Myometrial cell (primary cell): Measurements from ENCODE around the gene NELFB. TPM values are rescaled to one million over a fixed set of nuclear protein-coding genes. Genes with fewer than 3 reads are reported as not detected.

Experiments
- total RNA-seq: library from RNA; depleted of rRNA; stranded (reverse); fragments of >200 nt; gene quantifications from 2 replicates; pipeline ENCODE4 v1.2.3, GENCODE V29; 2015

Gene NELFB
- 55.5 and 60.5 TPM in 2 replicates for total RNA-seq

DNA sequence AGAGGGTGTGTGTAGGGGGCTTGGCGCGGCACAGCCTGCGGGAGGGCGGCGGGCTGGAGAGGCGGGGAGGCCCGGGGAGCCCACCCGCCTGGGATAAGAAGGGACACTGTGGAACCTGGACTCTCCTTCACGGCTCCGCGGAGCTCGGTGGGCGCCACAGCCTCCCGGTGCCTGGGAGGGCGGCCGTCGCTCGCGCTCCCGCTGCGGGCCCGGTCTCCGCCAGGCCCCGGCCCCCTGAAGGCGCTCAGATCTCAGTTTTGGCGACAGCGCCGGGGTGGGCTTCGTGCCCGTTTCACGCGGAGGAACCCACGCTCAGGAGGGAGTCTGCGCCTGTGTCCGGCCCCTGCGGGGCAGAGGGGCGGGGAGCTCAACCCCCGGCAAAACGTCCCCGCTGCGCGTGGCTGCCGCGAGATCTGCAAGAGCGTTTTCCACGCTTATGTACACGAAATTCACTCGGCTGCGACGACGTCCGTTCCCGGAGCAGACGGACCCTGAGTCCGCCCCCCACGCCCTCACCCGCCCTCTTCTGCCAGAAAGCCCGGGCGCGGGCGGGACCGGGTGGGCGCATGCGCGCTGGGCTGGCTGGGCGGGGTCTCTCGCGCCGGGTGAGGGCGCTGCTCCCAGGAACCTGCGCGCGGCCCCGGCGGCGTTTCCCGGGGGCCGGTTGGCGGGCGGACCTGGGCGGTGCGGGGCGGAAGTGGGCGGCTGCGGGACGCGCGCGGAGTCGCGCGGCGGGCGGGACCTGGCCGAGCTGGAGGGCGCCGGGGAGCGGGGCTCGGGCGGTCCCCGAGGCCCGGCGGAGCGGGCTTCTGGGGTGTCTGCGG lies at the start of gene NELFB:
TSS of gene NELFB (plus strand) at position 704 of the 824 bp plus-strand sequence.

DNA sequence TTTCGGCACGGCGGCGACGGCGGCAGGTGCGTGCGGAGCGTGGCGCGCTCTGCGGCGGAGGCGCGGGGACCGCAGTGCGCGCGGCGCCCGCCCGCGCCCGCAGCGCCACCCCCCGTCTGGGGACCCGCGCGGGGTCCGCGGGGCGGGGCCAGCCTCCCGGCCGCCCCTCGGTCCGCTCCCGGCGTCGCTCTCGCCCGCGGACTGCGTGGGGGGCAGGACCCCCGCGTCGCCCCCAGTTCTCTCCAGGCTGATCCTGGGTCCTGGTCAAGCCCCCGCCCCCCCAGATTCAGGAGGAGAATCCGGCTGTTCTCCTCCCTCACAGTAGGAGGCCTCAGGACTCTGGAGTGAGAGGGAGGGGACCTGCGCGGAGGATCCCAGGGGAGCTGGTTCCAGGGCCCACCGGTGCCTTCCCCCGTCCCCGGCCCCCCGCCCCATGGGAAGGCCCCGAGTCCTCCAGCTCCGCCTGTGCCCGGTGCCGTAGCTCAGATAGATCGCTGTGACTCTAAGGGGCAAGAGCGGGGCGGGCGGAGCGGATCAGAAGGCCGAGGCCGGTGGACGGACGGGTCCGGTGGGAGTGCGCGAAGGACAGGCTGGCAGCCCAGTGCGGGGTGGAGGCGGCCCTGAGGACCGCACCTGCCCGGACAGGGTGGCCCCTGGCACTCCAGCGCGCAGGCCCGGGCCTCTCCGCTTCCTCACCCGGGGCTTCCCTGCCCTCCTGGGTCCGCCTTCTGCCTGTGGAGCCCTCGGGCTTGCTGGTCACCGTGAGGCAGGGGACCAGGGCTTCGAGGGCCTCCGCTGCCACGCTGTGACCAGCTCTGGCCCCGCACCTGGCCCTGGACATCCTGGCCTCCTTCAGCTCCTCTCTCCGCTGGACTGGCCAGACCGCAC lies 32.7 kb upstream of the NELFB start, which contains the start of gene RNF208:
TSS of gene RNF208 (minus strand) at position 51 of the 888 bp plus-strand sequence. CDS start 1,028 bp downstream, outside the sequence.

DNA sequence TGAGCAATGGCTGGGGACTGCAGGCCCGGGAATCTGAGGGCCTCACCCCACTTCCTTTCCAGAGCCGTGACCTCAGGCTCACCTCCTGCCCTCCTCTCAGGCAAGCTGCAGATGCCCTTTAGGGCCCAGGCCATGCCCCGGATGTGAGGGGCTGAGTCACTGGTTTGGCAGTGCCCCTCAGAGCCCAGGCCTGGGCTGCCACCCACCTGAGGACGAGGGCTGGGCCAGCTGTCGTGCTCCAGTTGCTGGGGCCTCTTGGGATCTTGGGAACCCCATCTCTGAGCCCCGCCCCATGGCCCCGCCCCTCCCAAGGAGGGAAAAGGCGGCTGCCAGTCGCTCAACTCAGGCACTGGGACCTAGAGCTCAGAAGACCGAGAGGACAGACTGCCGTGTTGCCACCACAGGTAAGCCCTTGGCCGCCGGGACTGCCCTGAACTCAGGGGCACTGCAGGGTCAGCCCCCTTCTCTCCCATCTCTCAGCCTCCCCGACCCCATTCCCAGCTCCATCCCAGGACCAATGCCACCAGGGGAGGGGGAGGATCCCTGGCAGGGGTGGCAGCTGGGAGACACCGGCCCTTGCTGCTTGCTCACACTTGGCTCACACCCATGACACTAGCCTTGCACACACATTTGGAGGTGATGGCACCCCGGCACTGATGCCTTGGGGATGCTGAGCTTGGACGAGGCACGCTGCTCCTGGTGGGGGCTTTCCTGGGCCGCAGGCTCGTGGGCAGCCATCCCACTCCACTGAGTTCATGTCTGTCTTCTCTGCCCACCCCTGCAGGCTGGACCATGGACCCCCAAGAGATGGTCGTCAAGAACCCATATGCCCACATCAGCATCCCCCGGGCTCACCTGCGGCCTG lies 30.1 kb upstream of the NELFB start, which contains the start of gene CYSRT1:
TSS of gene CYSRT1 (plus strand) at position 345 of the 865 bp plus-strand sequence. CDS start at position 793, 448 bp downstream.

DNA sequence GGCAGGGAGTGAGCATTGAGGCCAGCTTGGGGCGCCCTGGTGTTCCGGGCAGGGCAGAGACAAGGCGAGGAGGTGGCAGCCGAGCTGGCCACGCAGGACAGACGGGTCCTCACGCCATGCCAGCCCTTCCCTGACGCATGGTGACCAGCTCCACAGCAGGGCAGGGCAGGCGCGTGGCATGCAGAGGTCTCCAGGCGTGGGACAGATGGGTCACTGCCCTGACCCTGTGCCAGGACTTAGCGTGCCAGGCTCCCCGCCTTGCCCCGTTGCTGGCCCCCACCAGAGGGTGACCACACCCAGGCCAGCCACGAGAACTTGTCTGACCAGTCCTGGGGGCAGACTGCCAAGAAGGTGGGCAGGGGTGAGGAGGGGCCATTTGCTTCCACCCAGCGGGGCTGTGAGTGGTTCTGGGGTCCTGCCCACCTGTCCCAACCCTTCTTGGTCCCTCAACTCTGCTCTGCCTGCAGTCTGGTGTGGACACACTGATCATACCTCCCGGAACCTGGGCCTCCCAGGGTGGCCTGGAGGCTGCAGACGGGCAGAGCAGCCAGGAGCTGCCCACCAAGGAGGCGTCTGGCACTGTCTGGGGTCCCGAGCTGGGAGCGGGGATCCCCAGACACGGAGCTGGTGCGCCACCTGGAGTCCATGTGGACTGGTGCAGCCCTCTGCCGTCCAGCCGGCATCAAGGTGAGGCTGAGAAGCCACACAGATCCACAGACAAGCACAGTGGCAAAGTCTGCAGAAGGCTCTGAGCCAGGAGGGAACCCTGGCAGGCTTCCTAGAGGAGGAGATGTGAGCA lies 27.9 kb upstream of the NELFB start, which contains the start of gene RNF224:
TSS of gene RNF224 (plus strand) at position 449 of the 799 bp plus-strand sequence. CDS start 834 bp downstream, outside the sequence.

DNA sequence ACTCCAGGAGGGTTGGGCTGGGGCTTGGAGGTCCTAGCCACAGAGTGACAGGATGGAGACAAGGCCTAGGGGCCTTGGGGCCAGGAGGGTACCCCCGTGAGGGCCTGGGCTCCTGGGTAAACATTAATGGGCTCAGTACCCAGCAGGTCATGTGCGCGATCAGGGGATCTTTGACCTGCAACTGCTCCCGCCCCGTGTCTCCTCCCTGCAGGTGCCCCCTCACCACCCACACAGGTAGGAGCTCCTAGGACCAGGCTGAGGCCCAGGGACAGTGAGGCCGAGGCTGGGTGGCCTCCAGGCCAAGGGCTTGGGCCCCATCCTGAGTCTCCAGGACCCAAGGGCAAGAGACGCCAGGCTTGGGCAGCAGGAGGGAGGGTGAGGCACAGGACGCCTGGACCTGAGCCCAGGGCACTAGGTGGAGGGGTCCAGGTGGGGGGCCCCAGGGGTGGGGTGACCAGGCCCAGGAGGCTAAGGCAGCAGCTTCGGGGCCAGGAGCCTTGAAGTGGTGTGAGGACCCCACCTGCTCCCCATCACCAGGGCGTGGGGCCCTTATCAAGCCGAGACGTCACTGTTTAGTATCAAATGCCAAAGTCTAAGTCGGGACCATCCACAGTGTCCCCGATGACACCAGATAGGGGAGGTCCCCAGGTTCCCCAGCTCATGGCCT lies 24.3 kb upstream of the NELFB start, which contains the start of gene SLC34A3:
TSS of gene SLC34A3 (plus strand) at position 197 of the 667 bp plus-strand sequence. CDS start 802 bp downstream, outside the sequence.

DNA sequence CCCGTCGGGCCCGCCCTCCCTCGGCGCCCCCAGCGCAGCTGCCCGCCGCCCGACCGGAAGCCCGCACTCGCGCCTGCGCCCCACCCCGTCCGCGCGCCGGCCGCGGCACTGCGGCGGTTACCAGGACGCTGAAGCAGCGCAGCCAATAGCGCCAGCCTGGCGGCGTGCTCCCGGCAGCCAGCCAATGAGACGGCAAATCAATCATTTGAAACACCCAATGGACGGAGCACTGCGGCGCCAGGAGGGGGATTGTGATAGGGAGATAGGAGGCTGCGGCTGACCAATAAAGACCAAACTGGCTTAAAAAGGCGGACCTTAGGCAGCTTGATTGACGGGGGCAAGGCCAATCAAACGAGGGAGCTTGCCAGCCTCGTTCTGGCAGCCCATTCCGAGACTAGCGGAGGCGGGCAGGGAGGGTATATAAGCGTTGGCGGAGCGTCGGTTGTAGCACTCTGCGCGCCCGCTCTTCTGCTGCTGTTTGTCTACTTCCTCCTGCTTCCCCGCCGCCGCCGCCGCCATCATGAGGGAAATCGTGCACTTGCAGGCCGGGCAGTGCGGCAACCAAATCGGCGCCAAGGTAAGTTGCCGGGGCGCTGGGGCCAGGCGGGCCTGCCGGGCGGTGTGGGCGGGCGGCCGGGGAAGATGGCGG lies 14.2 kb upstream of the NELFB start, which contains the start of gene TUBB4B:
TSS of gene TUBB4B (plus strand) at position 447 of the 649 bp plus-strand sequence. CDS start at position 521, 74 bp downstream.

DNA sequence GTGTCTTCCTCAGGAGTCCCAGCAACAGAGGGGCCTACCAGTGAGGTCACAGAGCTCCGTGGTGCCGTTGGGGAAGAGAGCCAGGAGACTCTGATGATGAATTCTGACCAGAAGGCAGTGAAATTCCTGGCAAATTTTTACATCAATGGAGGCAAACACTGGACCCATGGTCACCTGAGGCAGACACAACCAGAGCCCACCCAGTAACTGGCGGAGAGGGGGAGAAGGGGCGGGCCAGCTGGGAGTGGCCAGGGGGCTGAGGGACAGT lies 4.0 kb upstream of the NELFB start, which contains the start of gene STPG3:
TSS of gene STPG3 (plus strand) at position 93 of the 268 bp plus-strand sequence. CDS start at position 94, 1 bp downstream.

DNA sequence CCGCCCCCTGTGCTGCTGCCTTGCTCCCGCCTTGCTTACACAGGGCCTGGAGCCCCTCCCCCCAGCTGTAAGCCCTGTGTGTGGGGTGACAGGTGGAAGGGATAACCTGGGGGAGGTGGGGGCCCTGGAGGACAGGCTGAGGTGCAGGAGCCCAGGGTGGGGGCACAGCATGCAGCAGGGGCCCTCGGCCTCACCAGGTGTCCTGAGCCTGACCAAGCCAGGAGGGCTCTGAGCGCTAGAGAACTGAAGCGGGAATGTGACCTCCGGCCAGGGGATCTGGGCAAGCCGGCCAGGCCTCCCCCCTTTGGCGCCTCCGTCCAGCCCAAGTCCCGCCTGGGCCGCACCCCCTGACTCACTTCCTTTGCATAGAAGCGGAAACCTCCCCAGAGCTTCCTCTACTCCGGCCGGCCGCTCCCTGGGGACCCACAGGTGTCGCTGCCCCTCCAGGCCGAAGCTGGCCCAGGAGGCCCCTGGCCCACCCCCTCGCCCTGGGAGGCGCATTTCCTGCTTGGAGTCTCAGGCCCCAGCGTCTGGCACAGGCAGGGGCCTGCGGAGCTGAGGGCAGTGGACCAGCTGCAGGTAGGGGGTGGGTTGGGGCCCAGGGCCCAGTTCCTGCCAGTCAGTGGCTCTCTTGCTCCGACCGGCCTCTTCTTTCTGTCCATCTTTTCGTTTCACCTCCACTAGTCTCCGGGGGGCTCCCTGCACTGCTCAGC lies 22.4 kb downstream of the NELFB start, which contains the start of gene TOR4A:
TSS of gene TOR4A (plus strand) at position 398 of the 713 bp plus-strand sequence. CDS start 964 bp downstream, outside the sequence.

DNA sequence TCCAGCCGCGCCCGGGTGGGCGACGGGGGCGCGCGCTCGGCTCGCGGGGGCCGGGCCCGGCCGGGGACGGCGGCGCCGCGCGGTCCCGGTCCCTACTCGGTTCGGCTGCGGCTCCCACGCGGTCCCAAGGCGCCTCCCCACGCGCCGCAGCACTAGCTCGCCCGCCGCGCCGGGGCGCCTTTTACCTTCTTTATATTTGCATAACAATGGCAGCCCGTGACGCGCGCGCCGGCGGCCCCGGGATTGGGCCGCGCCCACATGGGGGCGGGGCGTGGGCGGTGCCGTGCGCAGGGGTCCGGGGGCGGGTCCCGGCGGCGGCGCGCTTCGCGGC lies 47.0 kb downstream of the NELFB start, which contains the start of gene NRARP:
TSS of gene NRARP (minus strand) at position 154 of the 331 bp plus-strand sequence. CDS start 343 bp downstream, outside the sequence.

Other genes starting within 250 kb of the NELFB start
- gene ABCA2, start 227.1 kb upstream of the NELFB start, total RNA-seq = 12.8 and 52.2 TPM in 2 replicates
- not detected in 2 replicates for gene FUT7, start 223.2 kb upstream of the NELFB start, total RNA-seq
- gene NPDC1, start 209.2 kb upstream of the NELFB start, total RNA-seq = 24.2 and 27.3 TPM in 2 replicates
- 0.58 TPM in 1 of 2 replicates, not detected in the other for gene ENTPD2, start 201.3 kb upstream of the NELFB start, total RNA-seq
- gene SAPCD2, start 184.8 kb upstream of the NELFB start, total RNA-seq = 17.3 and 17.5 TPM in 2 replicates
- gene UAP1L1, start 177.8 kb upstream of the NELFB start, total RNA-seq = 4.6 and 5.5 TPM in 2 replicates
- 122 and 133 TPM in 2 replicates for gene MAN1B1, start 168.3 kb upstream of the NELFB start, total RNA-seq
- gene DPP7, start 140.6 kb upstream of the NELFB start, total RNA-seq = 62.6 and 81.0 TPM in 2 replicates
- gene GRIN1, start 116.2 kb upstream of the NELFB start, total RNA-seq = not detected in 2 replicates
- not detected in 2 replicates for gene LRRC26, start 85.3 kb upstream of the NELFB start, total RNA-seq
- not detected in 2 replicates for gene TMEM210, start 83.3 kb upstream of the NELFB start, total RNA-seq
- 10.7 and 16.3 TPM in 2 replicates for gene ANAPC2, start 66.8 kb upstream of the NELFB start, total RNA-seq
- 69.1 and 154 TPM in 2 replicates for gene SSNA1, start 66.7 kb upstream of the NELFB start, total RNA-seq
- gene TPRN, start 54.6 kb upstream of the NELFB start, total RNA-seq = 9.2 and 14.7 TPM in 2 replicates
- gene TMEM203, start 49.7 kb upstream of the NELFB start, total RNA-seq = 36.5 and 50.7 TPM in 2 replicates
- 12.4 and 19.0 TPM in 2 replicates for gene NDOR1, start 49.6 kb upstream of the NELFB start, total RNA-seq
- gene RNF208, start 33.1 kb upstream of the NELFB start, total RNA-seq = not detected in 2 replicates
- 2.3 and 2.8 TPM in 2 replicates for gene CYSRT1, start 30.2 kb upstream of the NELFB start, total RNA-seq
- gene RNF224, start 27.8 kb upstream of the NELFB start, total RNA-seq = not detected in 2 replicates
- gene SLC34A3, start 24.4 kb upstream of the NELFB start, total RNA-seq = not detected in 2 replicates
- gene TUBB4B, start 14.0 kb upstream of the NELFB start, total RNA-seq = 798 and 901 TPM in 2 replicates
- gene STPG3, start 4.0 kb upstream of the NELFB start, total RNA-seq = not detected in 2 replicates
- gene TOR4A, start 22.4 kb downstream of the NELFB start, total RNA-seq = 51.3 and 58.7 TPM in 2 replicates
- 0.18 TPM in 1 of 2 replicates, not detected in the other for gene NRARP, start 46.9 kb downstream of the NELFB start, total RNA-seq
- 7.3 and 22.8 TPM in 2 replicates for gene EXD3, start 167.8 kb downstream of the NELFB start, total RNA-seq
- 0.18 TPM in 1 of 2 replicates, not detected in the other for gene NOXA1, start 168.1 kb downstream of the NELFB start, total RNA-seq
- 0.86 TPM in 1 of 2 replicates, not detected in the other for gene ENTPD8, start 186.0 kb downstream of the NELFB start, total RNA-seq
- gene NSMF, start 204.0 kb downstream of the NELFB start, total RNA-seq = 39.5 and 45.0 TPM in 2 replicates